SJCRH30 (cell line): Measurements from ENCODE around the gene CYP2W1. TPM values are rescaled to one million over a fixed set of nuclear protein-coding genes. Genes with fewer than 3 reads are reported as not detected.
A peak's percentile ranks its signal among the peaks of the same experiment; 100 is the strongest.

ENCODE experiments used
- DNase-seq, 2 experiments: peaks; one replicate each; pipeline ENCODE4 v3.0.0-alpha.2; 2015 to 2020
- H3K27ac ChIP-seq: fragments of 250-450 bp; sonication (Bioruptor Pico); 2 replicates; pipeline ENCODE4 v1.5.1; 2020; ENCODE audit warnings: mild to moderate bottlenecking, moderate library complexity
- H3K27me3 ChIP-seq: fragments of 250-450 bp; sonication (Bioruptor Pico); 2 replicates; pipeline ENCODE4 v1.5.1; 2020; ENCODE audit warnings: mild to moderate bottlenecking, moderate library complexity
- H3K36me3 ChIP-seq: fragments of 250-450 bp; sonication (Bioruptor Pico); 2 replicates; pipeline ENCODE4 v1.5.1; 2020; ENCODE audit warnings: mild to moderate bottlenecking, moderate library complexity
- H3K4me1 ChIP-seq: fragments of 250-450 bp; sonication (Bioruptor Pico); 2 replicates; pipeline ENCODE4 v1.5.1; 2020; ENCODE audit warnings: mild to moderate bottlenecking, moderate library complexity
- H3K4me3 ChIP-seq: fragments of 250-450 bp; sonication (Bioruptor Pico); 2 replicates; pipeline ENCODE4 v1.5.1; 2020; ENCODE audit warnings: mild to moderate bottlenecking, moderate library complexity
- H3K9me3 ChIP-seq: fragments of 250-450 bp; sonication (Bioruptor Pico); replicated peaks from 2 replicates; pipeline ENCODE4 v1.5.1; 2020; ENCODE audit warnings: mild to moderate bottlenecking, moderate library complexity
- total RNA-seq: library from RNA; depleted of rRNA; stranded (reverse); fragments of >200 nt; shearing (Covaris generic); gene quantifications from 2 replicates; pipeline ENCODE4 v1.2.3, GENCODE V29; 2014

The CYP2W1 gene
- total RNA-seq, 1 experiment from 2014 or later: not detected

GRCh38 chr7:979151-979550 is 3.8 kb upstream of the CYP2W1 start:
- Histone ChIP-seq H3K36me3 (peaks cover 4% of the 10 kb centered on the region; the same call in 1 of the 2 replicates), H3K9me3 (no peaks in the 10 kb centered on the region), H3K27ac (no peak overlapping the region), H3K4me3 (no peak overlapping the region), H3K27me3 (peaks cover 5% of the 10 kb centered on the region; the same call in 1 of the 2 replicates), H3K4me1 (peaks cover 6% of the 10 kb centered on the region)
- DNase-seq: no peak

GRCh38 chr7:979886-980571 is 3.0 kb upstream of the CYP2W1 start:
- Histone ChIP-seq H3K27ac (no peak overlapping the region), H3K27me3 (peaks cover 5% of the 10 kb centered on the region; the same call in 1 of the 2 replicates), H3K4me1 (peaks cover 6% of the 10 kb centered on the region), H3K36me3 (peaks cover 2% of the 10 kb centered on the region; the same call in 1 of the 2 replicates), H3K4me3 (no peak overlapping the region), H3K9me3 (no peaks in the 10 kb centered on the region)
- peak; percentile 21 to 48 for DNase-seq

GRCh38 chr7:981793-982510 is 1.0 kb upstream of the CYP2W1 start:
- Histone ChIP-seq H3K4me3 (no peak overlapping the region), H3K36me3 (no peaks in the 10 kb centered on the region), H3K27me3 (peaks cover 5% of the 10 kb centered on the region; the same call in 1 of the 2 replicates), H3K27ac (no peak overlapping the region), H3K4me1 (peaks cover 6% of the 10 kb centered on the region), H3K9me3 (no peaks in the 10 kb centered on the region)
- peak; percentile 64 for DNase-seq

- peaks cover 6% of the 10 kb centered on the region for H3K4me1 ChIP-seq
- H3K27ac ChIP-seq: no peak overlapping the region
Measured at GRCh38 chr7:982511-983003, 424 bp upstream of the CYP2W1 start.

GRCh38 chr7:983616-984071 is 663 bp downstream of the CYP2W1 start:
- H3K9me3 ChIP-seq: no peaks in the 10 kb centered on the region
- no peak for DNase-seq
- peaks cover 5% of the 10 kb centered on the region; the same call in 1 of the 2 replicates for H3K27me3 ChIP-seq
- no peak overlapping the region for H3K27ac ChIP-seq
- no peak overlapping the region for H3K4me3 ChIP-seq
- peaks cover 6% of the 10 kb centered on the region for H3K4me1 ChIP-seq
- no peaks in the 10 kb centered on the region for H3K36me3 ChIP-seq

More at GRCh38 chr7:982511-983003, 424 bp upstream of the CYP2W1 start:
- no peak for DNase-seq
- Histone ChIP-seq H3K4me3 (no peak overlapping the region), H3K9me3 (no peaks in the 10 kb centered on the region), H3K27me3 (peaks cover 5% of the 10 kb centered on the region; the same call in 1 of the 2 replicates), H3K36me3 (no peaks in the 10 kb centered on the region)

- peaks cover 6% of the 10 kb centered on the region for H3K4me1 ChIP-seq
- H3K27ac ChIP-seq: no peak overlapping the region
- no peaks in the 10 kb centered on the region for H3K9me3 ChIP-seq
- DNase-seq: no peak
- no peak overlapping the region for H3K4me3 ChIP-seq
- H3K27me3 ChIP-seq: peaks cover 5% of the 10 kb centered on the region; the same call in 1 of the 2 replicates
- no peaks in the 10 kb centered on the region for H3K36me3 ChIP-seq
Measured at GRCh38 chr7:984361-985126, 1.6 kb downstream of the CYP2W1 start.

- H3K4me3 ChIP-seq: no peak overlapping the region
- peaks cover 6% of the 10 kb centered on the region for H3K4me1 ChIP-seq
- no peak overlapping the region for H3K27ac ChIP-seq
- peaks cover 5% of the 10 kb centered on the region; the same call in 1 of the 2 replicates for H3K27me3 ChIP-seq
- H3K36me3 ChIP-seq: no peaks in the 10 kb centered on the region
- no peaks in the 10 kb centered on the region for H3K9me3 ChIP-seq
- DNase-seq: no peak
Measured at GRCh38 chr7:985127-985416, 2.1 kb downstream of the CYP2W1 start.

GRCh38 chr7:985915-986741 is 3.1 kb downstream of the CYP2W1 start:
- H3K27ac ChIP-seq: no peak overlapping the region
- H3K4me3 ChIP-seq: peak overlapping the region; percentile 37
- H3K36me3 ChIP-seq: no peaks in the 10 kb centered on the region
- peaks cover 6% of the 10 kb centered on the region for H3K4me1 ChIP-seq
- H3K27me3 ChIP-seq: peaks cover 5% of the 10 kb centered on the region; the same call in 1 of the 2 replicates
- DNase-seq: peak; percentile 46 to 61
- H3K9me3 ChIP-seq: no peaks in the 10 kb centered on the region

- Histone ChIP-seq H3K4me3 (no peak overlapping the region; the same call in 1 of the 2 replicates), H3K36me3 (no peaks in the 10 kb centered on the region), H3K27me3 (peaks cover 5% of the 10 kb centered on the region; the same call in 1 of the 2 replicates), H3K4me1 (peaks cover 6% of the 10 kb centered on the region), H3K9me3 (no peaks in the 10 kb centered on the region), H3K27ac (no peak overlapping the region)
- no peak for DNase-seq
Measured at GRCh38 chr7:986766-987751, 4.1 kb downstream of the CYP2W1 start.

GRCh38 chr7:987909-988308 is 4.9 kb downstream of the CYP2W1 start:
- H3K4me1 ChIP-seq: no peaks in the 10 kb centered on the region; the same call in 1 of the 2 replicates
- H3K27ac ChIP-seq: no peak overlapping the region
- no peaks in the 10 kb centered on the region for H3K36me3 ChIP-seq

GRCh38 chr7:988426-988911 is 5.5 kb downstream of the CYP2W1 start:
- H3K36me3 ChIP-seq: no peaks in the 10 kb centered on the region
- no peaks in the 10 kb centered on the region; the same call in 1 of the 2 replicates for H3K4me1 ChIP-seq
- no peaks in the 10 kb centered on the region for H3K9me3 ChIP-seq

More at GRCh38 chr7:987909-988308, 4.9 kb downstream of the CYP2W1 start:
- no peak for DNase-seq
- Histone ChIP-seq H3K27me3 (peaks cover 5% of the 10 kb centered on the region; the same call in 1 of the 2 replicates), H3K9me3 (no peaks in the 10 kb centered on the region), H3K4me3 (no peak overlapping the region)

GRCh38 chr7:988963-989529 is 6.1 kb downstream of the CYP2W1 start:
- H3K9me3 ChIP-seq: no peaks in the 10 kb centered on the region
- no peak for DNase-seq
- H3K36me3 ChIP-seq: no peaks in the 10 kb centered on the region
- no peaks in the 10 kb centered on the region; the same call in 1 of the 2 replicates for H3K4me1 ChIP-seq
- H3K27ac ChIP-seq: no peak overlapping the region
- H3K27me3 ChIP-seq: no peaks in the 10 kb centered on the region
- H3K4me3 ChIP-seq: no peak overlapping the region

More at GRCh38 chr7:988426-988911, 5.5 kb downstream of the CYP2W1 start:
- Histone ChIP-seq H3K27ac (no peak overlapping the region), H3K4me3 (peak overlapping the region; percentile 12; the same call in 1 of the 2 replicates), H3K27me3 (peaks cover under 1% of the 10 kb centered on the region; the same call in 1 of the 2 replicates)
- DNase-seq: peak; percentile 34 to 38
